Activated T-helper 1 cell treated with anti-CD3 and anti-CD28 coated beads, Interleukin-12 subunit alpha, Interleukin-12 subunit beta, Interleukin-2, Interleukin-4 antibody, amounts not matched to agents 30 ng/mL and 10 ng/mL and 1 ng/mL, durations not matched to agents 14 hours and 24 hours and 36 hours (primary cell): ENCODE measurements around the gene CWC27. TPM values are rescaled to one million over a fixed set of nuclear protein-coding genes. Genes with fewer than 3 reads are reported as not detected.

Source experiments
- DNase-seq: peaks from one replicate; pipeline ENCODE4 v3.0.0; 2021; ENCODE audit warnings: low spot score
- H3K27ac Mint-ChIP-seq: one replicate; pipeline ENCODE4 v1.8.0; 2021; ENCODE audit warnings: mild to moderate bottlenecking, mixed read lengths
- H3K27me3 Mint-ChIP-seq: one replicate; pipeline ENCODE4 v1.8.0; 2022; ENCODE audit warnings: mild to moderate bottlenecking, moderate library complexity, mixed read lengths; ENCODE audit not compliant: insufficient read depth
- H3K36me3 Mint-ChIP-seq: one replicate; pipeline ENCODE4 v1.8.0; 2021; ENCODE audit warnings: low read depth, mixed read lengths
- H3K4me1 Mint-ChIP-seq: one replicate; pipeline ENCODE4 v1.8.0; 2021; ENCODE audit warnings: low read depth, mixed read lengths
- H3K4me3 Mint-ChIP-seq: one replicate; pipeline ENCODE4 v1.8.0; 2021; ENCODE audit warnings: mild to moderate bottlenecking, moderate library complexity, mixed read lengths
- H3K9me3 Mint-ChIP-seq: one replicate; pipeline ENCODE4 v1.8.0; 2021; ENCODE audit warnings: mixed read lengths
- intact Hi-C: fragments of 100-400 bp; cut with micrococcal nuclease; formaldehyde crosslinking; loops from one replicate; pipeline ENCODE4 v1.15.1; 2024
- total RNA-seq: library from RNA; stranded (reverse); gene quantifications from 2 replicates; pipeline ENCODE4 v1.2.3, GENCODE V29; 2022

The CWC27 gene
- total RNA-seq, 1 donor from 2014 or later = 29.1 TPM

DNA sequence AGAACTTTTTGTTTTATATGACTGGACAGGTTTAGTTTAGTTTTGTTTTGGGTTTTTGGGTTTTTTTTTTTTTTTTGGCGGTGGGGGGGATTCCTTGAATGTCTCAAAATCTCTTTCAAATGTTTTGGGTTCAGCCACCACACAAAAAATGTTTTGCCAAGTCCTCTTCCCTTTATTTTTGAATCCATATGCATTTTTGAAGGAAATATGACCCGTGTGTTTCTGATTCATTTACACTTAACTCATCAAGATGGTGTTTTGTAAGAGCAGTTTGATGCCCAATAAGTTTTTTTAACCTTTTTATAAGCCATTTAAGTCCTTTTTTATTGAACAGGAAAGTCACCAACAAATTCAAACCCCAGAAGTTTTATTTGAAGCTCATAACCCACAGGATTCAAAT, 209.8 kb downstream of the CWC27 start:
- no peak overlapping the region for H3K4me3 Mint-ChIP-seq
- H3K4me1 Mint-ChIP-seq = peaks cover 6% of the 10 kb centered on the region
- H3K27me3 Mint-ChIP-seq = no peaks in the 10 kb centered on the region
- no peak overlapping the region for H3K27ac Mint-ChIP-seq
- no peak for DNase-seq
- intact Hi-C loops = no loop called here
- peaks cover 15% of the 10 kb centered on the region for H3K36me3 Mint-ChIP-seq
- peaks cover 4% of the 10 kb centered on the region for H3K9me3 Mint-ChIP-seq

DNA sequence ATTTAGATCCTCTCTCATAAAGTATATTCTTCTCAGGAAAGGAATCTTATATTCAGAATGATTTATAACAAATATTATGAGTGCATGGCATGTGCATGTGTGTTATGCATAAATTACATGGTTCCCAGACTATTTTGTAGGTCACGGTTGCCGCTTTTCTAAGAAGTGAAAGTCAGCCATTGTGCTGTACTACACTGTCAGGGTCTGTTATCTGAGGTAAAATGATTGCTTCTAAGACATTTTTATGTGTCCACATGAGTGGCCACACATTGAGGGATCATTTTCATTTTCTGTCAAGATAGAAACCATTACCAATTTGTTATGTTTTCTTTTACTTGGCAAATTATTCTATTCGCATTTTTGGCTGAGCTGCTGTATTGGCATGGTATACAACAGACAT, 210.8 kb downstream of the CWC27 start:
- H3K4me3 Mint-ChIP-seq = no peak overlapping the region
- intact Hi-C loops = no loop called here
- H3K36me3 Mint-ChIP-seq = peaks cover 12% of the 10 kb centered on the region
- H3K4me1 Mint-ChIP-seq = peaks cover 6% of the 10 kb centered on the region
- H3K9me3 Mint-ChIP-seq = no peaks in the 10 kb centered on the region
- no peaks in the 10 kb centered on the region for H3K27me3 Mint-ChIP-seq
- no peak overlapping the region for H3K27ac Mint-ChIP-seq
- DNase-seq = no peak

DNA sequence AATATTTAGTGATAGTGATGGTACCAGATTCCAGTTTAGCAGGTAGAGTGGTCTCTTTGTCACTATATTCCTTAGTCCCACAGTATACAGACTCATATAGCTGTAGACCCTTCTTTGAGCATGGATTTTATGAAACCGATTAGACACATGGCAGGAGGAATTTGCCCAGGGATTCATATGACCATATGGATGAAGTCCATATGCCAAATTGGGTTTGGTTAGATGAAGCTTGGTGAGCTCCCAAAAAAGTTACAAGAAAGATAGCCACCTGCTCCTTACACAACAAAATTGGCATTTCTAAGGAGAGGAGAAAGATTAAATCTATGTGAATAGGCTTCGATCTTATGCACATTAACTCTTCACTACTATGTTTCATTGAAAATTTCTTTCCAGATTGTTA, 211.4 kb downstream of the CWC27 start:
- Mint-ChIP-seq H3K4me1 (peaks cover 6% of the 10 kb centered on the region), H3K36me3 (peaks cover 11% of the 10 kb centered on the region), H3K27ac (no peak overlapping the region), H3K27me3 (no peaks in the 10 kb centered on the region), H3K9me3 (no peaks in the 10 kb centered on the region), H3K4me3 (no peak overlapping the region)
- DNase-seq = no peak
- intact Hi-C loops = loop anchor here (5.0 to 10.0 kb wide), 2 partner anchors 122 to 345 kb away; no protein-coding TSS in a partner anchor

GRCh38 chr5:64987768-64988167, 219.0 kb downstream of the CWC27 start:
- no peaks in the 10 kb centered on the region for H3K27me3 Mint-ChIP-seq
- peaks cover 5% of the 10 kb centered on the region for H3K9me3 Mint-ChIP-seq
- H3K4me1 Mint-ChIP-seq = peaks cover 5% of the 10 kb centered on the region
- H3K4me3 Mint-ChIP-seq = no peak overlapping the region
- intact Hi-C loops = loop anchor here (10.0 kb wide), 1 partner anchor 353 kb away; no protein-coding TSS in a partner anchor
- no peak overlapping the region for H3K27ac Mint-ChIP-seq
- H3K36me3 Mint-ChIP-seq = peaks cover 10% of the 10 kb centered on the region
- DNase-seq = no peak

GRCh38 chr5:65009207-65009606, 240.5 kb downstream of the CWC27 start:
- Mint-ChIP-seq H3K4me3 (no peak overlapping the region), H3K36me3 (no peaks in the 10 kb centered on the region), H3K27ac (no peak overlapping the region), H3K4me1 (no peaks in the 10 kb centered on the region), H3K27me3 (no peaks in the 10 kb centered on the region), H3K9me3 (peaks cover under 1% of the 10 kb centered on the region)
- intact Hi-C loops = no loop called here
- DNase-seq = no peak

DNA sequence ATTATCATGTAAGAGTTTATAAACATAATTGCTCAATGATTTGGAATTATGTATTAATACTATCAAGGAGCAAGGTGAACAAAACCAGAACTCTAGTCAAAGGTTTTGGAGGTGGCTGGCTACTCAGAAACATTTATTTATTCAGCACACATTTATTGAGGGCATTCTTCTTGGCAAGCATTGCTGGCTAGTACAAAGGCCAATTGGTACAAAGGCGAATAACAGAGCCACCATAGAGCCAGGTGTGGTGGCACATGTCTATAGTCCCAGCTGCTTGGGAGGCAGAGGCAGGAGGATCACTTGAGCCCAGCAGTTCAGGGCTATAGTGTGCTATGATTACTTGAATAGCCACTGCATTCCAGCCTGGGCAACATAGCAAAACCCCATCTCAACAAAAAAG, 242.1 kb downstream of the CWC27 start:
- intact Hi-C loops = no loop called here
- Mint-ChIP-seq H3K36me3 (no peaks in the 10 kb centered on the region), H3K27me3 (no peaks in the 10 kb centered on the region), H3K27ac (no peak overlapping the region), H3K9me3 (no peaks in the 10 kb centered on the region), H3K4me1 (no peaks in the 10 kb centered on the region), H3K4me3 (no peak overlapping the region)
- no peak for DNase-seq

GRCh38 chr5:65012301-65012892, 243.7 kb downstream of the CWC27 start:
- intact Hi-C loops = no loop called here
- H3K27me3 Mint-ChIP-seq = no peaks in the 10 kb centered on the region
- no peaks in the 10 kb centered on the region for H3K4me1 Mint-ChIP-seq
- H3K9me3 Mint-ChIP-seq = no peaks in the 10 kb centered on the region
- no peak overlapping the region for H3K27ac Mint-ChIP-seq
- no peaks in the 10 kb centered on the region for H3K36me3 Mint-ChIP-seq
- no peak for DNase-seq
- no peak overlapping the region for H3K4me3 Mint-ChIP-seq

DNA sequence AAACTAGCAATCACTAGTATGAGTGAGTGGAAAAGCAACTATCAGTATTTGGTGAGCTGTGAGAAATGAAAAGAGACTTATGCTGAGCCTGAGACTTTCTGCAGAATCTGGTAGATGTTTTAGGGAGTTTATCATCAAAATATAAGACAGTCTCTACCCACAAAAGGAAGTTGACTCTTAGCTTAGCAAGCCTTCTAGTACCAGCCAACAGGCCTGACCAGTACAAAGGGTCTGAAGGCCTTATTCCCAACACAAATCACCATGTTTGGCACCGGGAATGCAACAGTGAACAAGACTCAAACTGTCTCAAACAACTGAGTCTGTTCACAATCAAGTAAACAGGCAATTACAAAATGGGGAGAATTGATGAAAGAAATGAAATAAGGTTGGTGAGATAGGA, 244.4 kb downstream of the CWC27 start:
- intact Hi-C loops = no loop called here
- H3K4me1 Mint-ChIP-seq = peaks cover 8% of the 10 kb centered on the region
- peaks cover 2% of the 10 kb centered on the region for H3K36me3 Mint-ChIP-seq
- H3K4me3 Mint-ChIP-seq = no peak overlapping the region
- no peaks in the 10 kb centered on the region for H3K9me3 Mint-ChIP-seq
- no peak for DNase-seq
- no peaks in the 10 kb centered on the region for H3K27me3 Mint-ChIP-seq
- H3K27ac Mint-ChIP-seq = no peak overlapping the region

- peaks cover 2% of the 10 kb centered on the region for H3K36me3 Mint-ChIP-seq
- no peaks in the 10 kb centered on the region for H3K27me3 Mint-ChIP-seq
- intact Hi-C loops = no loop called here
- DNase-seq = no peak
- H3K9me3 Mint-ChIP-seq = no peaks in the 10 kb centered on the region
- no peak overlapping the region for H3K4me3 Mint-ChIP-seq
- no peak overlapping the region for H3K27ac Mint-ChIP-seq
- H3K4me1 Mint-ChIP-seq = peaks cover 9% of the 10 kb centered on the region
These were observed 246.0 kb downstream of the CWC27 start for GRCh38 chr5:65014769-65015168.

DNA sequence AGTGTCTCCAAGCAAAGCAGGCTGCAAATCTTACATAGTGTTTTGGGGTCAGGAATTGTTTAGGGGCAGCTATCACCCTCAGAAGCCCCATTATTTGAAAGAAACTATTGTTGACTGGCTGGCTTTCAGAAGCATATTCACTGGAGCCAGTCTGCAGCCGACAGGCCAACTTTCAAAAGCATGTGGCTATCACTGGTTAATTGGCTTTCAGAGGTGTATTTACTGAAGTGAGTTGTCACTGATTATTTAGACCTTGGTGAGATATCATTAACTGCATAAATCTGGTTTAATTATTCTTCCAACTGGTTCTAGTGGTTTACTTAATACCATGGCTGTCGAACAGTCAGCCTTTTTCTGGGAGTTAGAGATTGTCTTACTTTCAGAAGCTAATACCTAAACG, 247.0 kb downstream of the CWC27 start:
- no peaks in the 10 kb centered on the region for H3K9me3 Mint-ChIP-seq
- intact Hi-C loops = no loop called here

GRCh38 chr5:65017636-65018035, 248.9 kb downstream of the CWC27 start:
- H3K27me3 Mint-ChIP-seq = no peaks in the 10 kb centered on the region
- H3K36me3 Mint-ChIP-seq = peaks cover 2% of the 10 kb centered on the region
- no peak for DNase-seq
- peaks cover 20% of the 10 kb centered on the region for H3K4me1 Mint-ChIP-seq
- intact Hi-C loops = no loop called here
- H3K27ac Mint-ChIP-seq = no peak overlapping the region
- no peak overlapping the region for H3K4me3 Mint-ChIP-seq
- no peaks in the 10 kb centered on the region for H3K9me3 Mint-ChIP-seq

More for the DNA sequence above, 247.0 kb downstream of the CWC27 start:
- H3K4me3 Mint-ChIP-seq = no peak overlapping the region
- H3K27ac Mint-ChIP-seq = no peak overlapping the region
- H3K4me1 Mint-ChIP-seq = peaks cover 9% of the 10 kb centered on the region
- H3K27me3 Mint-ChIP-seq = no peaks in the 10 kb centered on the region
- peaks cover 2% of the 10 kb centered on the region for H3K36me3 Mint-ChIP-seq
- DNase-seq = no peak

DNA sequence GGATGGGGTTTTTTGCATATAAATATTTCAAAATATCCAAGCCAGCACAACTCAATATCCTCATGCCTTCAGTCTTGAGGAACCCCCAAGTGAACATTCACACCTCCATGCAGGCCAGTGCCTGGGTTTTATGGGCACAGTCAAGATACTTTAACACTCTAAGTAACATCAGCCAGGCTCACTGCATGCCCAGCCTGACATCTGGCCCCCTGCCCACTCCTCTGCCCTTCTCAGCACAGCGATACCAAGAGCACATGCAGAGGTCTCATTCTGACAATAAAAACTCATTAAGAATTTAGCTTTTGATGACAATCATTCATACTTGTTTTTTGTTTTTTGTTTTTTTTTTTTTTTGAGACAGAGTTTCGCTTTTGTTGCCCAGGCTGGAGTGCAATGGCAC, 250.0 kb downstream of the CWC27 start:
- Mint-ChIP-seq H3K36me3 (peaks cover 2% of the 10 kb centered on the region), H3K4me1 (peaks cover 20% of the 10 kb centered on the region), H3K4me3 (no peak overlapping the region), H3K27me3 (no peaks in the 10 kb centered on the region), H3K27ac (peak overlapping the region; percentile 48), H3K9me3 (no peaks in the 10 kb centered on the region)
- no peak for DNase-seq
- intact Hi-C loops = no loop called here

- intact Hi-C loops = no loop called here
- peaks cover 20% of the 10 kb centered on the region for H3K4me1 Mint-ChIP-seq
- no peaks in the 10 kb centered on the region for H3K9me3 Mint-ChIP-seq
- DNase-seq = no peak
- no peaks in the 10 kb centered on the region for H3K27me3 Mint-ChIP-seq
- H3K27ac Mint-ChIP-seq = no peak overlapping the region
- H3K36me3 Mint-ChIP-seq = peaks cover 2% of the 10 kb centered on the region
- no peak overlapping the region for H3K4me3 Mint-ChIP-seq
These were observed 251.8 kb downstream of the CWC27 start for GRCh38 chr5:65020492-65020891.
